HCT116 (cell line): Measurements from ENCODE around the gene MCTP2. TPM values are rescaled to one million over a fixed set of nuclear protein-coding genes. Genes with fewer than 3 reads are reported as not detected.
"Not testable (repeated sequence)": the region's sequence is repeated elsewhere in the genome, so short reads cannot be mapped to it uniquely, and the experiment has no call there.

ENCODE experiments used
- ATAC-seq: fragments of 200-7000 bp; cut with Tn5 transposase; 2 replicates; pipeline ENCODE4 v1.9.1; 2020; ENCODE audit warnings: mild to moderate bottlenecking, moderate library complexity
- BruUV-seq: library from RNA; stranded (reverse); fragments of 400-500 nt; replicated peaks from 2 replicates; lab custom pipeline; 2021; lab: Mats Ljungman, UMichigan
- CTCF ChIA-PET: fragments of 300-600 bp; sonication (Branson Sonifier 250); formaldehyde crosslinking; loops from one replicate; lab custom pipeline; 2021; ENCODE audit warnings: antibody characterized with exemption; lab: Charles Lee
- POLR2A ChIA-PET: fragments of 300-600, 350-600 bp; sonication (Branson Sonifier 250); formaldehyde crosslinking; loops from one replicate; lab custom pipeline; 2021; ENCODE audit warnings: antibody characterized with exemption; lab: Charles Lee
- RAD21 ChIA-PET, 2 experiments: fragments of 300-600 bp; sonication (Branson Sonifier 250); formaldehyde crosslinking; loops; one replicate each; lab custom pipeline; 2023; ENCODE audit warnings: low total read pairs in 2 of 2; ENCODE audit not compliant: uncharacterized antibody in 2 of 2, unreplicated experiment in 2 of 2, low non-redundant PET in 1 of 2; lab: Charles Lee
- DNase-seq: peaks from one replicate; pipeline ENCODE4 v3.0.0-alpha.2; 2010; ENCODE audit warnings: low read depth, low spot score
- H2AFZ ChIP-seq: fragments of 200-600 bp; shearing (Covaris generic), sonication (generic); 2 replicates; pipeline ENCODE4 v1.6.1; 2017; ENCODE audit warnings: low read depth, mixed run types, mixed read lengths, antibody characterized with exemption, low read length; ENCODE audit not compliant: poor library complexity, severe bottlenecking
- H3K27ac ChIP-seq: 2 replicates; pipeline ENCODE4 v1.5.1; 2012; ENCODE audit warnings: low read depth, low read length
- H3K27me3 ChIP-seq: fragments of 200-600 bp; sonication (generic); 2 replicates; pipeline ENCODE4 v1.6.1; 2016; ENCODE audit warnings: mixed run types, low read length, mixed read lengths; ENCODE audit not compliant: insufficient read depth
- H3K36me3 ChIP-seq, 2 experiments: fragments of 200-500 bp in 1 of 2; fragments of 200-600 bp in 1 of 2; sonication (Bioruptor generic) in 1 of 2; sonication (generic) in 1 of 2; 2 replicates each; pipeline versions ENCODE4 v1.5.1 to v1.6.1; 2014 to 2016; ENCODE audit warnings: low read length in 2 of 2, inconsistent platforms in 1 of 2, mixed read lengths in 1 of 2, mixed run types in 1 of 2; ENCODE audit not compliant: insufficient read depth in 2 of 2, control insufficient read depth in 1 of 2
- H3K4me1 ChIP-seq, 2 experiments: fragments of 200-600 bp in 1 of 2; sonication (generic) in 1 of 2; 2 replicates each; pipeline versions ENCODE4 v1.5.1 to v1.6.1; 2012 to 2017; ENCODE audit warnings: low read length in 2 of 2, inconsistent platforms in 1 of 2, mild to moderate bottlenecking in 1 of 2, mixed read lengths in 1 of 2, mixed run types in 1 of 2, moderate library complexity in 1 of 2; ENCODE audit not compliant: insufficient read depth in 2 of 2, control insufficient read depth in 1 of 2
- H3K4me2 ChIP-seq: fragments of 200-600 bp; sonication (generic); 2 replicates; pipeline ENCODE4 v1.6.1; 2017; ENCODE audit warnings: mixed run types, low read length, mixed read lengths
- H3K4me3 ChIP-seq, 2 experiments: fragments of 200-600 bp in 1 of 2; sonication (generic) in 1 of 2; replicated peaks in 1 of 2; 2 replicates each; pipeline ENCODE4 v1.5.1; 2011 to 2016; ENCODE audit warnings: low read length in 2 of 2, control low read depth in 1 of 2, low read depth in 1 of 2, mild to moderate bottlenecking in 1 of 2, mixed read lengths in 1 of 2, mixed run types in 1 of 2
- H3K79me2 ChIP-seq: fragments of 200-600 bp; sonication (generic); 2 replicates; pipeline ENCODE4 v1.6.1; 2017; ENCODE audit warnings: mild to moderate bottlenecking, mixed run types, low read length, moderate library complexity, mixed read lengths; ENCODE audit not compliant: insufficient read depth
- H3K9ac ChIP-seq: fragments of 200-600 bp; sonication (generic); 2 replicates; pipeline ENCODE4 v1.6.1; 2016; ENCODE audit warnings: low read length, mixed read lengths
- H3K9me2 ChIP-seq: fragments of 200-600 bp; sonication (generic), shearing (Covaris generic); 2 replicates; pipeline ENCODE4 v1.6.1; 2017; ENCODE audit warnings: mixed run types, mild to moderate bottlenecking, moderate library complexity; ENCODE audit not compliant: insufficient read depth
- H3K9me3 ChIP-seq, 2 experiments: fragments of 200-500 bp in 1 of 2; fragments of 200-600 bp in 1 of 2; sonication (Bioruptor generic) in 1 of 2; sonication (generic) in 1 of 2; 2 replicates each; pipeline ENCODE4 v1.6.1; 2014 to 2017; ENCODE audit warnings: low read length in 2 of 2, mixed read lengths in 2 of 2, inconsistent platforms in 1 of 2, low read depth in 1 of 2, mild to moderate bottlenecking in 1 of 2, mixed run types in 1 of 2, moderate library complexity in 1 of 2; ENCODE audit not compliant: control insufficient read depth in 1 of 2, insufficient read depth in 1 of 2
- H4K20me1 ChIP-seq: fragments of 200-600 bp; sonication (generic), shearing (Covaris generic); 2 replicates; pipeline ENCODE4 v1.6.1; 2017; ENCODE audit warnings: mixed run types, mild to moderate bottlenecking, moderate library complexity; ENCODE audit not compliant: insufficient read depth
- CEBPB ChIP-seq: IDR thresholded peaks from 2 replicates; pipeline ENCODE4 v1.6.1; 2012; ENCODE audit warnings: low read depth
- EGR1 ChIP-seq: IDR thresholded peaks from 2 replicates; pipeline ENCODE4 v1.6.1; 2012; ENCODE audit warnings: low read depth
- ELF1 ChIP-seq: IDR thresholded peaks from 2 replicates; pipeline ENCODE4 v1.6.1; 2012; ENCODE audit warnings: low read depth, borderline replicate concordance
- EZH2 ChIP-seq: fragments of 200-600 bp; sonication (generic); IDR thresholded peaks from 2 replicates; pipeline ENCODE4 v1.6.1; 2017; ENCODE audit warnings: antibody characterized with exemption, mixed run types
- EZH2phosphoT487 ChIP-seq: fragments of 200-600 bp; IDR thresholded peaks from 2 replicates; pipeline ENCODE4 v1.6.1; 2018; ENCODE audit warnings: antibody characterized with exemption, borderline replicate concordance
- JUND ChIP-seq: IDR thresholded peaks from 2 replicates; pipeline ENCODE4 v1.6.1; 2012
- RAD21 ChIP-seq: IDR thresholded peaks from 2 replicates; pipeline ENCODE4 v1.6.1; 2012; ENCODE audit warnings: low read depth, mild to moderate bottlenecking
- SIN3A ChIP-seq: IDR thresholded peaks from 2 replicates; pipeline ENCODE4 v1.6.1; 2012; ENCODE audit warnings: low read depth
- SP1 ChIP-seq: IDR thresholded peaks from 2 replicates; pipeline ENCODE4 v1.6.1; 2012; ENCODE audit warnings: low read depth
- SRF ChIP-seq: IDR thresholded peaks from 2 replicates; pipeline ENCODE4 v1.6.1; 2012; ENCODE audit warnings: low read depth
- TCF7L2 ChIP-seq: IDR thresholded peaks from 2 replicates; pipeline ENCODE4 v1.7.0; 2011; ENCODE audit warnings: borderline replicate concordance, inconsistent platforms; ENCODE audit not compliant: insufficient read depth, insufficient read length; ENCODE audit errors: extremely low read depth
- intact Hi-C: fragments of 100-400 bp; cut with micrococcal nuclease; formaldehyde crosslinking; loops from 2 replicates; pipeline ENCODE4 v1.10.0; 2022
- total RNA-seq: library from RNA; stranded (reverse); gene quantifications from one replicate; pipeline ENCODE4 v1.2.1, GENCODE V29; 2021; ENCODE audit not compliant: unreplicated experiment
- TF ChIP-seq, protein P1 (sequence below): IDR thresholded peaks from 2 replicates; pipeline ENCODE4 v1.6.1; 2012

The MCTP2 gene
- total RNA-seq, 1 experiment from 2014 or later: 12.9 TPM

DNA sequence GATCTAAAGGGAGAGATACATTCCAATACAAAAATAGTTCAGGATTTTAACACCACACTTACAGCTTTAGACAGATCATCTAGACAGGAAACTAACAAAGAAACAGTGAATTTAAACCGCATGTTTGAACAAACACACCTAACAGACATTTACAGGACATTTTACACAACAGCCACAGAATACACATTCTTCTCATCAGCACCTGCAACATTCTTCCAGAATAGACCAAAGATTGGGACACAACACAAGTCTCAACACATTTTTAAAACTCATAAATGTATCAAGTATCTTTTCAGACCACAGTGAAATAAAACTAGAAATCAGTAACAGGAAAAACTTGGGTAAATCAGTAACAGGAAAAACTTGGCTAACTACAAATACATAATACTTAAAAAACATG lies 256.3 kb downstream of the MCTP2 start:
- ChIA-PET POLR2A (no interaction called here), RAD21 (no interaction called here), CTCF (no interaction called here)
- H3K36me3 ChIP-seq: no peaks in the 10 kb centered on the region
- ATAC-seq (no peak), DNase-seq (no peak)
- H4K20me1 ChIP-seq: no peaks in the 10 kb centered on the region
- H3K9me2 ChIP-seq: no peaks in the 10 kb centered on the region
- no peak overlapping the region for H2AFZ ChIP-seq
- no peaks in the 10 kb centered on the region for H3K27me3 ChIP-seq
- no TSS peak for BruUV-seq
- H3K79me2 ChIP-seq: no peaks in the 10 kb centered on the region
- H3K27ac ChIP-seq: no peak overlapping the region
- intact Hi-C loops: no loop called here
- no peak overlapping the region for H3K9ac ChIP-seq
- no peaks in the 10 kb centered on the region for H3K9me3 ChIP-seq
- H3K4me1 ChIP-seq: no peaks in the 10 kb centered on the region
- H3K4me2 ChIP-seq: no peak overlapping the region
- no peak for TF ChIP-seq JUND
- TF ChIP-seq EZH2phosphoT487: no peak
- no peak for TF ChIP-seq EGR1
- H3K4me3 ChIP-seq: no peak overlapping the region

- TF ChIP-seq EZH2: no peak
- TF ChIP-seq RAD21: no peak
- no peak for TF ChIP-seq SRF
- TF ChIP-seq ELF1: no peak
- TF ChIP-seq EZH2phosphoT487: no peak
- no peak for TF ChIP-seq CEBPB
- TF ChIP-seq SP1: no peak
- TF ChIP-seq JUND: no peak
- no peak for TF ChIP-seq SIN3A
- no peak for TF ChIP-seq TCF7L2
- TF ChIP-seq, protein P1, sequence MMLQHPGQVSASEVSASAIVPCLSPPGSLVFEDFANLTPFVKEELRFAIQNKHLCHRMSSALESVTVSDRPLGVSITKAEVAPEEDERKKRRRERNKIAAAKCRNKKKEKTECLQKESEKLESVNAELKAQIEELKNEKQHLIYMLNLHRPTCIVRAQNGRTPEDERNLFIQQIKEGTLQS: no peak
- Histone ChIP-seq H3K4me2 (no peak overlapping the region), H3K27me3 (no peaks in the 10 kb centered on the region), H3K4me3 (no peak overlapping the region), H3K79me2 (no peaks in the 10 kb centered on the region), H3K9me2 (no peaks in the 10 kb centered on the region), H3K9ac (no peak overlapping the region), H3K36me3 (no peaks in the 10 kb centered on the region), H4K20me1 (no peaks in the 10 kb centered on the region), H2AFZ (no peak overlapping the region), H3K27ac (no peak overlapping the region), H3K4me1 (no peaks in the 10 kb centered on the region), H3K9me3 (no peaks in the 10 kb centered on the region)
- no peak for DNase-seq
- no TSS peak for BruUV-seq
- intact Hi-C loops: no loop called here
- RAD21 ChIA-PET: no interaction called here
- CTCF ChIA-PET: no interaction called here
- POLR2A ChIA-PET: no interaction called here
- no peak for ATAC-seq
Measured at GRCh38 chr15:94493176-94493575, 261.8 kb downstream of the MCTP2 start.

DNA sequence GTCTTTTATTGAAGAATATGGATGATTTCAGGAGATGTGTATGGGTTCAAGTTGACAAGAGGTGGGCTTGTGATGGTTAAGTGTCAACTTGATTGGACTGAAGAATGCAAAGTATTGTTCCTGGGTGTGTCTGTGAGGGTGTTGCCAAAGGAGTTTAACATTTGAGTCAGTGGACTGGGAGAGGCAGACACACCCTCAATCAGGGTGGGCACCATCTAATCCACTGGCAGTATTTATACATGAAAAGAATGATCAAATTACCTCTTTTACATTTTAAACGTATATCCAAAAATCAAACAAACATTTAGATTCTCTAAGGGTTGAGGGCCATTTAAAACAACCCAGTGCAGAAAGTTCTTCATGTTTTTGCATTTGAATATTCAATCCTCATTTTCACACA lies 262.2 kb downstream of the MCTP2 start:
- POLR2A ChIA-PET, H4K20me1 ChIP-seq, H3K4me2 ChIP-seq, H2AFZ ChIP-seq, H3K9me2 ChIP-seq, H3K27ac ChIP-seq, DNase-seq, H3K4me3 ChIP-seq, H3K79me2 ChIP-seq, BruUV-seq, CTCF ChIA-PET, RAD21 ChIA-PET, H3K9me3 ChIP-seq, H3K4me1 ChIP-seq, ATAC-seq, H3K9ac ChIP-seq, H3K36me3 ChIP-seq, intact Hi-C loops, H3K27me3 ChIP-seq: not testable (repeated sequence)
